Motor neuron (in vitro differentiated cells): ENCODE measurements around the gene EPHB2. TPM values are rescaled to one million over a fixed set of nuclear protein-coding genes. Genes with fewer than 3 reads are reported as not detected.
A peak's percentile ranks its signal among the peaks of the same experiment; 100 is the strongest.
"Not testable (repeated sequence)": the region's sequence is repeated elsewhere in the genome, so short reads cannot be mapped to it uniquely, and the experiment has no call there.

Experiments
- ATAC-seq, 8 experiments: fragments of 200-7000 bp; cut with Tn5 transposase; replicated peaks in 6 of 8; 2 replicates each; pipeline ENCODE4 v1.8.0; 2021; ENCODE audit warnings: mild to moderate bottlenecking in 8 of 8, moderate library complexity in 8 of 8
- H3K27ac ChIP-seq, 2 donors: fragments of 250-450 bp; sonication (Bioruptor Pico); 2 replicates each; pipeline ENCODE4 v1.9.0; 2021; ENCODE audit warnings: antibody characterized with exemption in 2 of 2, mild to moderate bottlenecking in 2 of 2, moderate library complexity in 1 of 2
- H3K4me1 ChIP-seq, 2 donors: fragments of 250-450 bp; sonication (Bioruptor Pico); replicated peaks in 1 of 2; 2 replicates each; pipeline ENCODE4 v1.6.1; 2021; ENCODE audit warnings: antibody characterized with exemption in 2 of 2, mild to moderate bottlenecking in 2 of 2, moderate library complexity in 1 of 2
- H3K4me3 ChIP-seq, 5 donors: fragments of 250-450 bp; sonication (Bioruptor Pico); 2 replicates each; pipeline ENCODE4 v1.9.0; 2021; ENCODE audit warnings: antibody characterized with exemption in 5 of 5, mild to moderate bottlenecking in 5 of 5, moderate library complexity in 4 of 5
- WGBS, 10 experiments: fragments of 450-650 bp; shearing (Covaris generic); methylation state at CpG; one replicate each; pipeline ENCODE4 v1.0.0; 2022; 5-methylcytosine and 5-hydroxymethylcytosine counted together
- in situ Hi-C, 9 experiments: fragments of 400-800 bp; cut with MboI; loops; one replicate each; pipeline ENCODE4 v1.15.0; 2021; ENCODE audit warnings: low sequenced_read_pairs in 9 of 9, low pct_unique_long_range_greater_than_20kb in 2 of 9; ENCODE audit not compliant: unreplicated experiment in 9 of 9
- total RNA-seq, 8 experiments: library from RNA; unstranded; fragments of 300-600 nt; gene quantifications; 2 replicates each; pipeline versions ENCODE4 v1.2.3 to v1.2.4, GENCODE V29; 2022

The EPHB2 gene
- total RNA-seq, 8 experiments from 2014 or later = 0.42 to 64.1 (median 41.8) TPM

- no peak overlapping the region for H3K4me3 ChIP-seq
- ATAC-seq = peak in 5 of 8 experiments; percentile 48 to 57 (median 53)
- in situ Hi-C loops = loop anchor here in 1 of 9 experiments (25.0 kb wide), 1 partner anchor 115 kb away; the partner anchor contains the start of gene EPHB2
Measured at GRCh38 chr1:22826604-22827580, 116.3 kb downstream of the EPHB2 start.

GRCh38 chr1:22827666-22828483 is 117.2 kb downstream of the EPHB2 start:
- 29 to 100% (median 73%) methylated on average over 1 to 8 of the region's 9 CpGs; no CpG with 5 or more reads in 3 of the 10 experiments for WGBS, 10 experiments
- in situ Hi-C loops = loop anchor here in 1 of 9 experiments (25.0 kb wide), 1 partner anchor 116 kb away; the partner anchor contains the start of gene EPHB2
- peak overlapping the region; percentile 2 to 72 for H3K27ac ChIP-seq

More at GRCh38 chr1:22826604-22827580, 116.3 kb downstream of the EPHB2 start:
- Histone ChIP-seq H3K27ac (peak overlapping the region; percentile 16 to 72), H3K4me1 (peaks cover 48 to 54% of the 10 kb centered on the region in 2 donors)
- WGBS, 10 experiments = 34 to 90% (median 58%) methylated on average over 2 to 13 of the region's 15 CpGs; no CpG with 5 or more reads in 2 of the 10 experiments

GRCh38 chr1:22828484-22829308 is 118.1 kb downstream of the EPHB2 start:
- in situ Hi-C loops = loop anchor here in 1 of 9 experiments (25.0 kb wide), 1 partner anchor 116 kb away; the partner anchor contains the start of gene EPHB2
- peaks cover 48 to 54% of the 10 kb centered on the region in 2 donors for H3K4me1 ChIP-seq
- H3K27ac ChIP-seq = peak overlapping the region; percentile 63 to 72
- no peak overlapping the region for H3K4me3 ChIP-seq
- peak; percentile 54 to 90 (median 78) for ATAC-seq
- WGBS, 10 experiments = 43 to 81% (median 63%) methylated on average over 1 to 14 of the region's 15 CpGs

More at GRCh38 chr1:22827666-22828483, 117.2 kb downstream of the EPHB2 start:
- peaks cover 48 to 54% of the 10 kb centered on the region in 2 donors for H3K4me1 ChIP-seq
- H3K4me3 ChIP-seq = no peak overlapping the region
- peak in 1 of 8 experiments; percentile 4 for ATAC-seq

GRCh38 chr1:22829309-22829989 is 118.8 kb downstream of the EPHB2 start:
- ATAC-seq = no peak
- H3K4me3 ChIP-seq = no peak overlapping the region
- peaks cover 48 to 54% of the 10 kb centered on the region in 2 donors for H3K4me1 ChIP-seq
- H3K27ac ChIP-seq = peak overlapping the region; percentile 63 to 72
- 10 to 71% (median 44%) methylated on average over 1 to 8 of the region's 12 CpGs; no CpG with 5 or more reads in 2 of the 10 experiments for WGBS, 10 experiments
- in situ Hi-C loops = loop anchor here in 1 of 9 experiments (25.0 kb wide), 1 partner anchor 117 kb away; the partner anchor contains the start of gene EPHB2

DNA sequence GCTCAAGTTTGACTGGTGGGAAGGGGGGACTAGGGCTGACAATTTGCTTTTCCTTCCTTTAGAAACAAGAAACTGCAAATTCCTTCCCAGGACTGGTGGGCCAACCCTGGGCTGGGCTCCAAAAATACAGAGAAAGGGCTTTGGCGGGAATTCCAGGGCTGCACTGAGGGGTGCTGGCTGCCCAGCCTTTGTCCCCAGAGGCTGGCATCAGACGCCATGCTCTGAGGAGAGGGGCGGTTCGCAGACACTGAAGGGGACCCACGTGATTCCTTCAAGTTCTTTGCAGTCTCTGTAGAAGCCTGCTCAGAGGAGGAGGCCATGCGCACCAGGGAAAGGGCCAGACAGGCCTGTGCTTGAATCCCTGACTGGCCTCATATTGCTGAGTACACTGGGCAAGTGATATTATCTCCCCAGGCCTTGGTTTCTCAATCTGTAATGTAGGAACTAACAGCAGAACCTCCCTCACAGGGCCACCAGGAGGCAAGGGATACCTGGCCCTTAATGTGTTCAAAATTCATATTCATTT is 119.5 kb downstream of the EPHB2 start:
- no peak overlapping the region for H3K4me3 ChIP-seq
- in situ Hi-C loops = loop anchor here in 1 of 9 experiments (25.0 kb wide), 1 partner anchor 118 kb away; the partner anchor contains the start of gene EPHB2
- peaks cover 48 to 55% of the 10 kb centered on the region in 2 donors for H3K4me1 ChIP-seq
- peak overlapping the region in 1 of 2 donors; percentile 10 for H3K27ac ChIP-seq
- peak in 2 of 8 experiments; percentile 17 to 41 for ATAC-seq
- WGBS, 10 experiments = 73 to 100% (median 81%) methylated on average over 1 to 5 of the region's 6 CpGs; no CpG with 5 or more reads in 4 of the 10 experiments

DNA sequence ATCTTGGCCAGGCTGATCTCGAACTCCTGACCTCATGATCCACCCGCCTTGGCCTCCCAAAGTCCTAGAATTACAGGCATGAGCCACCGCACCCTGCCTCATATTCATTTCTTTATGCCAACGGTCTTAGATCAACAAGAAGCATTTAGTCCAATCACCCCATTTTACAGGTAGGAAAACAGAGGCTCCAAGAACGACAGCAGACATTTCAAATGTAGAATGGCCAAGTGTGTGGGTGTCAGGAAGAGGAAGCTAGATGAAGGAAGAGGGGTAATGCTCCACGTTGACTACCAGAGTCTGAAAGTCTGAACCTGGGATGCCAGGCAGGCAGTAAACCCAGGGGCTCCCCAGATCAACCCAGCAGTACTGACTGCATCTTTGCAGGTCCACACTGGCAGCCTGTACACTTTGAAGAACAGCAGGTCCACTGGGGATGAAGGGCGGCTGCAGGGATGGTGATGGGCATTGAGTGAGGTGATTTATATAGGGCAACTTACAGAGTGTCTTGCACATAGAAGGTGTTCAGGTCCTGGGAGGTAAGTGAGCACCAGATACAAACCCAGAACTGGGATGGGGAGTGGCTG is 120.2 kb downstream of the EPHB2 start:
- ATAC-seq = no peak
- no peak overlapping the region for H3K27ac ChIP-seq
- 50 to 100% (median 80%) methylated on average over 1 to 7 of the region's 7 CpGs; no CpG with 5 or more reads in 1 of the 10 experiments for WGBS, 10 experiments
- peaks cover 53 to 55% of the 10 kb centered on the region in 2 donors for H3K4me1 ChIP-seq
- in situ Hi-C loops = loop anchor here in 1 of 9 experiments (25.0 kb wide), 1 partner anchor 119 kb away; the partner anchor contains the start of gene EPHB2
- no peak overlapping the region for H3K4me3 ChIP-seq

- peaks cover 55% of the 10 kb centered on the region in 2 donors for H3K4me1 ChIP-seq
- no peak overlapping the region for H3K4me3 ChIP-seq
- 18 to 100% (median 80%) methylated on average over 1 to 6 of the region's 6 CpGs; no CpG with 5 or more reads in 4 of the 10 experiments for WGBS, 10 experiments
- ATAC-seq = peak in 4 of 8 experiments; percentile 11 to 94 (median 54)
- H3K27ac ChIP-seq = no peak overlapping the region
- in situ Hi-C loops = loop anchor here in 1 of 9 experiments (25.0 kb wide), 1 partner anchor 120 kb away; the partner anchor contains the start of gene EPHB2
Measured at GRCh38 chr1:22831729-22832413, 121.2 kb downstream of the EPHB2 start.

- no peak overlapping the region for H3K27ac ChIP-seq
- WGBS, 10 experiments = 17 to 100% (median 90%) methylated on average over 1 to 3 of the region's 3 CpGs; no CpG with 5 or more reads in 4 of the 10 experiments
- ATAC-seq = no peak
- H3K4me1 ChIP-seq = peaks cover 51 to 52% of the 10 kb centered on the region in 2 donors
- in situ Hi-C loops = loop anchor here in 1 of 9 experiments (25.0 kb wide), 1 partner anchor 120 kb away; the partner anchor contains the start of gene EPHB2
- no peak overlapping the region for H3K4me3 ChIP-seq
Measured at GRCh38 chr1:22832414-22832786, 121.8 kb downstream of the EPHB2 start.

- H3K4me1 ChIP-seq = peaks cover 38 to 39% of the 10 kb centered on the region in 2 donors
- no peak overlapping the region for H3K4me3 ChIP-seq
- no peak for ATAC-seq
- no peak overlapping the region for H3K27ac ChIP-seq
- in situ Hi-C loops = loop anchor here in 1 of 9 experiments (25.0 kb wide), 1 partner anchor 121 kb away; the partner anchor contains the start of gene EPHB2
- WGBS, 10 experiments = 50 to 100% (median 89%) methylated on average over 1 of the region's 1 CpG
Measured at GRCh38 chr1:22833699-22834098, 123.1 kb downstream of the EPHB2 start.

DNA sequence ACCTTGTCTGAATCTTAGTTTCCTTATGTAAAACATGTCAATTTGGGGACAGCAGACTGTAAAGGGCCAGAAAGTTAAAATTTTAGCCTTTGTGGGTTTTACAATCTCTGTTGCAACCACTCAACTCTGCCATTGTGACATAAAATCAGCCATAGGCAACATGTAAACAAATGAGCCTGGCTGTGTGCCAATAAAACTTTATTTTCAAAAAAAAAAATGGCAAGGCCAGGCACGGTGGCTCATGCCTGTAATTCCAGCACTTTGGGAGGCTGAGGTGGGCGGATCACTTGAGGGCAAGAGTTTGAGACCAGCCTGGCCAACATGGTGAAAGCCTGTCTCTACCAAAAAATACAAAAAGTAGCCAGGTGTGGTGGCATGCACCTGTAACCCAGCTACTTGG is 123.8 kb downstream of the EPHB2 start:
- WGBS, 10 experiments = 0 to 100% (median 71%) methylated on average over 1 to 2 of the region's 2 CpGs; no CpG with 5 or more reads in 2 of the 10 experiments
- in situ Hi-C loops = loop anchor here in 1 of 9 experiments (25.0 kb wide), 1 partner anchor 122 kb away; the partner anchor contains the start of gene EPHB2
- H3K4me1 ChIP-seq = peaks cover 31% of the 10 kb centered on the region in 2 donors
- H3K4me3 ChIP-seq, ATAC-seq, H3K27ac ChIP-seq: not testable (repeated sequence)
